ENCODE measurements around the gene E2F6.

E2F6 gene

DNA sequence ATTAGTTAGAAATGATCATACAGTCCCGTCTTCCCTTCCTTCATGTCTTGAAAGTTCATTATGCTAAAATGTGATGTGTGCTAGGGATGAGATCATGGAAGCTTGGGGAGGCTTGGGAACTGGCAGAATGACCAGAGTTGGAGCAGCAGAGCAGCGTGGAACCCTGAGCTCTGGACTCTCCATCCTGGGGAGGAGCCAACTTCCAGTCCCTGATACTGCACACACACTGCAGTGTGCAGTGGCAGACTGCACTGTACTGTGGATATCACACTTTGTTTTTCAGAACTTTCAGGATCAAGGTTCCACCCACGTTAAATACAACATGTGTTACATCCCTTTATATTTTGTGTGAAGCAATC lies 40.6 kb upstream of the E2F6 start:
- Histone ChIP-seq H3K9me2 (replicated peaks; ENCODE audit: low read depth, low read length) (no peaks in the 10 kb centered on the region), H3K9ac (ENCODE audit: low read depth, low read length, poor library complexity, severe bottlenecking) (no peak overlapping the region), H3F3A (ENCODE audit: low read depth) (no peaks in the 10 kb centered on the region), H2AFZ (ENCODE audit: low read length) (no peak overlapping the region), H3K4me2 (ENCODE audit: low read depth, low read length, poor library complexity, severe bottlenecking) (no peak overlapping the region), H4K20me1 (ENCODE audit: insufficient read depth, low read length, poor library complexity, severe bottlenecking) (no peaks in the 10 kb centered on the region), H3K4me1 (ENCODE audit: insufficient read depth, low read length, poor library complexity, severe bottlenecking) (peaks cover 3% of the 10 kb centered on the region), H3K36me3 (ENCODE audit: insufficient read depth, low read length) (no peaks in the 10 kb centered on the region), H3K79me2 (ENCODE audit: insufficient read depth, low read length) (no peaks in the 10 kb centered on the region), H3K4me3 (ENCODE audit: low read length, poor library complexity, severe bottlenecking) (no peak overlapping the region), H3K27me3 (ENCODE audit: insufficient read depth, low read length, poor library complexity, severe bottlenecking) (no peaks in the 10 kb centered on the region), H3K9me3 (ENCODE audit: insufficient read depth, low read depth, low read length) (no peaks in the 10 kb centered on the region)
- TF ChIP-seq, protein P1, sequence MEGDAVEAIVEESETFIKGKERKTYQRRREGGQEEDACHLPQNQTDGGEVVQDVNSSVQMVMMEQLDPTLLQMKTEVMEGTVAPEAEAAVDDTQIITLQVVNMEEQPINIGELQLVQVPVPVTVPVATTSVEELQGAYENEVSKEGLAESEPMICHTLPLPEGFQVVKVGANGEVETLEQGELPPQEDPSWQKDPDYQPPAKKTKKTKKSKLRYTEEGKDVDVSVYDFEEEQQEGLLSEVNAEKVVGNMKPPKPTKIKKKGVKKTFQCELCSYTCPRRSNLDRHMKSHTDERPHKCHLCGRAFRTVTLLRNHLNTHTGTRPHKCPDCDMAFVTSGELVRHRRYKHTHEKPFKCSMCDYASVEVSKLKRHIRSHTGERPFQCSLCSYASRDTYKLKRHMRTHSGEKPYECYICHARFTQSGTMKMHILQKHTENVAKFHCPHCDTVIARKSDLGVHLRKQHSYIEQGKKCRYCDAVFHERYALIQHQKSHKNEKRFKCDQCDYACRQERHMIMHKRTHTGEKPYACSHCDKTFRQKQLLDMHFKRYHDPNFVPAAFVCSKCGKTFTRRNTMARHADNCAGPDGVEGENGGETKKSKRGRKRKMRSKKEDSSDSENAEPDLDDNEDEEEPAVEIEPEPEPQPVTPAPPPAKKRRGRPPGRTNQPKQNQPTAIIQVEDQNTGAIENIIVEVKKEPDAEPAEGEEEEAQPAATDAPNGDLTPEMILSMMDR (conservative IDR thresholded peaks at IDR 0.05; ENCODE audit: low read length), result no peak
- TF ChIP-seq EZH2phosphoT487 (IDR thresholded peaks at IDR 0.05; ENCODE audit: borderline replicate concordance), result no peak

DNA sequence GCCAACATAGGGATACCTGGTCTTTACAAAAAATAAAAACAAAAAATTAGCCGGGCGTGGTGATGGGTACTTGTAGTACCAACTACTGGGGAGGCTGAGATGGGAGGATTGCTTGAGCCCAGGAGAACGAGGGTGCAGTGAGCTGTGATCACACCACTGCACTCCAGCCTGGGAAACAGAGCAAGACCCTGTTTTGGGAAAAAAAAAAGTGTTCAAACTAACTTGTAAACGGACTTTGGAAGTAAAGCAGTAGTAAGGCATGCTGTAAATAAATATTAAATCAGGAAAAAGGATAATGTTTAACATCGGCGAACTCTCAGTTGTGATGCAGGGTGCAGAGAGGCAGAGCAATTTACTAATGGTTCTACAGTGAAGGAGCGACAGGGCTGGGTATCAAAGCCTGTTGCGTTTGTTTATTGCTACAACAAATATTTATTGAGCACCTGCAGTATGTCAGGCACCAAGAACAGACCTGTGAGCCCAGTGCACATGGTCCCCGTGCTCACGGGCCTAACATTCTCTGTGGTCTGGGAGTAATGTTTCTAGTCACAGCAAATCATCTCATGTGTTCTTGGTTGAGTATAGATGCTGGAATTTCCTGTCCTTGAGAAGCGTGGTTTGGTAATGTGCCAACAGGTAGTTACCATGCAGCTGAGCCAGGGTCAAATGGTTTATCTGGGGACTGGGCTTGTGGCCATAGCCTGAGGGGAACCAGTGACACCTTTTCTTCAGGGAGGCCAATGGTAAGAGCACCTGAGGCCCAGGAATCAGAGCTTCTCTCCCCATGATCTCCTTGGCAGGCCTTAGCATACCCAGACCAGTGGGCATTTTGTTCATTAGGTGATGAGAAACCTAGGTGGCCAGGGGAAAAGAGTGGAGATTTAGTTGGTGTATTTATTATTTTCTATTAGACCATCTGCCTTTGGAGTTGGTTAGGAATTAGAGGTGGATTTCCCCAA lies 40.0 kb upstream of the E2F6 start:
- no peak overlapping the region for H3K9ac ChIP-seq (ENCODE audit: low read depth, low read length, poor library complexity, severe bottlenecking)

DNA sequence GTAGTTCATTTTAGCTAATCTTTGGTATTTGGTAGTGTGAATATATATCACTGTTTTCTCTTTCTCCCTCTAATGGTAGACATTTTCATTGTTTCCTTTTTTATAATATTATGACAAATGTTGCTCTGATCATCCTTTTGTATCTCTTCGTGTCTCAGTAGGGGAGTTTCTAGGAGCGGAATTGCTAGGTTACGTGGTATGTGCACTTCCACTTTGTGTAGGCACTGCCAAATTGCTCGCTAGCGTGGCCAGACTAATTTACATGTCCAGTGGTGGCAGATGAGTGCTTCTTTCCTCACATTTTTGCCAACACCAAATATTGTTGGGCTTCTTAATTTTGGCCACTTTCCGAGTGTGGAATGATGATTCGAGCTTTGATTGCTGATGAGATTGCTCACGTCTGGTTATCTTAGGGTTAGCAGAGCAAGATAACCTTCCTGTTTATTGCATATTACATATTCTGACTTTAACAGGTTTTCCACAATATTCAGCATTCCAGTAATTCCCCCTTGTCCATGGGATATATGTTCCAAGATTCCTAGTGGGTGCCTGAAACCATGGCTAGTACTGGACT lies 37.5 kb upstream of the E2F6 start:
- Histone ChIP-seq H2AFZ (ENCODE audit: low read length) (no peak overlapping the region), H3F3A (ENCODE audit: low read depth) (no peaks in the 10 kb centered on the region), H3K36me3 (ENCODE audit: insufficient read depth, low read length) (no peaks in the 10 kb centered on the region), H3K27me3 (ENCODE audit: insufficient read depth, low read length, poor library complexity, severe bottlenecking) (no peaks in the 10 kb centered on the region), H3K4me3 (ENCODE audit: low read length, poor library complexity, severe bottlenecking) (no peak overlapping the region), H3K9me2 (replicated peaks; ENCODE audit: low read depth, low read length) (no peaks in the 10 kb centered on the region), H3K79me2 (ENCODE audit: insufficient read depth, low read length) (no peaks in the 10 kb centered on the region), H3K4me2 (ENCODE audit: low read depth, low read length, poor library complexity, severe bottlenecking) (no peak overlapping the region), H3K9me3 (ENCODE audit: insufficient read depth, low read depth, low read length) (no peaks in the 10 kb centered on the region), H3K9ac (ENCODE audit: low read depth, low read length, poor library complexity, severe bottlenecking) (no peak overlapping the region), H3K4me1 (ENCODE audit: insufficient read depth, low read length, poor library complexity, severe bottlenecking) (peaks cover 3% of the 10 kb centered on the region), H4K20me1 (ENCODE audit: insufficient read depth, low read length, poor library complexity, severe bottlenecking) (no peaks in the 10 kb centered on the region)
- TF ChIP-seq, protein P1 (conservative IDR thresholded peaks at IDR 0.05; ENCODE audit: low read length), result no peak

More for the DNA sequence above, 40.0 kb upstream of the E2F6 start:
- Histone ChIP-seq H3F3A (ENCODE audit: low read depth) (no peaks in the 10 kb centered on the region), H3K27me3 (ENCODE audit: insufficient read depth, low read length, poor library complexity, severe bottlenecking) (no peaks in the 10 kb centered on the region), H3K9me2 (replicated peaks; ENCODE audit: low read depth, low read length) (no peaks in the 10 kb centered on the region), H3K79me2 (ENCODE audit: insufficient read depth, low read length) (no peaks in the 10 kb centered on the region), H3K36me3 (ENCODE audit: insufficient read depth, low read length) (no peaks in the 10 kb centered on the region), H3K4me1 (ENCODE audit: insufficient read depth, low read length, poor library complexity, severe bottlenecking) (peaks cover 3% of the 10 kb centered on the region), H3K4me2 (ENCODE audit: low read depth, low read length, poor library complexity, severe bottlenecking) (no peak overlapping the region), H3K9me3 (ENCODE audit: insufficient read depth, low read depth, low read length) (no peaks in the 10 kb centered on the region), H3K4me3 (ENCODE audit: low read length, poor library complexity, severe bottlenecking) (no peak overlapping the region), H4K20me1 (ENCODE audit: insufficient read depth, low read length, poor library complexity, severe bottlenecking) (no peaks in the 10 kb centered on the region), H2AFZ (ENCODE audit: low read length) (no peak overlapping the region)
- no peak for TF ChIP-seq EZH2phosphoT487 (IDR thresholded peaks at IDR 0.05; ENCODE audit: borderline replicate concordance)
- TF ChIP-seq, protein P1 (conservative IDR thresholded peaks at IDR 0.05; ENCODE audit: low read length), result no peak

Measured in Loucy (cell line).